ENCODE measurements around the gene RSKR.

The RSKR gene

GRCh38 chr17:28620010-28620409 lies 6.0 kb upstream of the RSKR start:
- Histone ChIP-seq H3K9ac (ENCODE audit: low read length) (no peak overlapping the region), H3K4me2 (ENCODE audit: low read length) (no peak overlapping the region), H3K4me3 (ENCODE audit: low read length) (no peak overlapping the region), H3K79me2 (ENCODE audit: control insufficient read depth, insufficient read depth, low read length) (no peaks in the 10 kb centered on the region), H3K4me1 (ENCODE audit: control insufficient read depth, low read depth, low read length) (no peaks in the 10 kb centered on the region), H3K4ac (ENCODE audit: low read depth, low read length) (no peak overlapping the region), H3K27ac (ENCODE audit: low read depth, low read length) (no peak overlapping the region), H3K56ac (ENCODE audit: low read length) (no peak overlapping the region), H4K5ac (ENCODE audit: low read length) (no peak overlapping the region), H2AK5ac (ENCODE audit: low read length) (no peak overlapping the region), H3K36me3 (ENCODE audit: control insufficient read depth, insufficient read depth, low read length) (peaks cover 38% of the 10 kb centered on the region), H4K8ac (ENCODE audit: low read depth, low read length) (no peak overlapping the region), H3K18ac (ENCODE audit: low read length) (no peak overlapping the region), H2BK120ac (ENCODE audit: low read depth, low read length) (no peak overlapping the region), H3K23ac (ENCODE audit: low read length) (no peak overlapping the region), H3K27me3 (ENCODE audit: insufficient read depth, low read length, poor library complexity) (no peaks in the 10 kb centered on the region), H3K79me1 (ENCODE audit: low read length) (peaks cover 1% of the 10 kb centered on the region), H2BK15ac (replicated peaks; ENCODE audit: low read depth) (no peak overlapping the region), H2BK5ac (ENCODE audit: low read length) (no peak overlapping the region)
- DNase-seq = no peak
- no CpG with 5 or more reads among the region's 2 CpGs for WGBS (ENCODE audit: extremely low coverage, insufficient coverage, low lambda C conversion rate)

GRCh38 chr17:28618464-28618863 lies 4.5 kb upstream of the RSKR start:
- H3K4me2 ChIP-seq (ENCODE audit: low read length) = no peak overlapping the region
- H3K36me3 ChIP-seq (ENCODE audit: control insufficient read depth, insufficient read depth, low read length) = peaks cover 35% of the 10 kb centered on the region
- 100% methylated on average over 1 of the region's 3 CpGs for WGBS (ENCODE audit: extremely low coverage, insufficient coverage, low lambda C conversion rate)
- H3K79me1 ChIP-seq (ENCODE audit: low read length) = no peaks in the 10 kb centered on the region
- no peaks in the 10 kb centered on the region for H3K27me3 ChIP-seq (ENCODE audit: insufficient read depth, low read length, poor library complexity)
- DNase-seq = no peak
- no peak overlapping the region for H3K9ac ChIP-seq (ENCODE audit: low read length)
- H3K56ac ChIP-seq (ENCODE audit: low read length) = no peak overlapping the region
- no peak overlapping the region for H3K4ac ChIP-seq (ENCODE audit: low read depth, low read length)
- H3K79me2 ChIP-seq (ENCODE audit: control insufficient read depth, insufficient read depth, low read length) = no peaks in the 10 kb centered on the region
- H2BK15ac ChIP-seq (replicated peaks; ENCODE audit: low read depth) = no peak overlapping the region
- H3K4me1 ChIP-seq (ENCODE audit: control insufficient read depth, low read depth, low read length) = no peaks in the 10 kb centered on the region
- H3K27ac ChIP-seq (ENCODE audit: low read depth, low read length) = no peak overlapping the region
- H3K4me3 ChIP-seq (ENCODE audit: low read length) = no peak overlapping the region
- H2AK5ac ChIP-seq (ENCODE audit: low read length) = no peak overlapping the region
- no peak overlapping the region for H2BK120ac ChIP-seq (ENCODE audit: low read depth, low read length)
- no peak overlapping the region for H4K8ac ChIP-seq (ENCODE audit: low read depth, low read length)
- H3K18ac ChIP-seq (ENCODE audit: low read length) = no peak overlapping the region
- H3K23ac ChIP-seq (ENCODE audit: low read length) = no peak overlapping the region
- no peak overlapping the region for H2BK5ac ChIP-seq (ENCODE audit: low read length)
- no peak overlapping the region for H4K5ac ChIP-seq (ENCODE audit: low read length)

GRCh38 chr17:28616281-28616680 lies 2.3 kb upstream of the RSKR start:
- Histone ChIP-seq H3K4ac (ENCODE audit: low read depth, low read length) (no peak overlapping the region), H4K5ac (ENCODE audit: low read length) (no peak overlapping the region), H3K9ac (ENCODE audit: low read length) (no peak overlapping the region), H2BK5ac (ENCODE audit: low read length) (no peak overlapping the region), H3K4me1 (ENCODE audit: control insufficient read depth, low read depth, low read length) (no peaks in the 10 kb centered on the region), H3K27ac (ENCODE audit: low read depth, low read length) (no peak overlapping the region), H2BK120ac (ENCODE audit: low read depth, low read length) (no peak overlapping the region), H2AK5ac (ENCODE audit: low read length) (no peak overlapping the region), H3K36me3 (ENCODE audit: control insufficient read depth, insufficient read depth, low read length) (peaks cover 33% of the 10 kb centered on the region), H3K27me3 (ENCODE audit: insufficient read depth, low read length, poor library complexity) (no peaks in the 10 kb centered on the region), H3K79me1 (ENCODE audit: low read length) (no peaks in the 10 kb centered on the region), H3K56ac (ENCODE audit: low read length) (no peak overlapping the region), H3K18ac (ENCODE audit: low read length) (no peak overlapping the region), H3K79me2 (ENCODE audit: control insufficient read depth, insufficient read depth, low read length) (no peaks in the 10 kb centered on the region), H3K4me3 (ENCODE audit: low read length) (no peak overlapping the region), H4K8ac (ENCODE audit: low read depth, low read length) (no peak overlapping the region), H3K23ac (ENCODE audit: low read length) (no peak overlapping the region), H3K4me2 (ENCODE audit: low read length) (no peak overlapping the region), H2BK15ac (replicated peaks; ENCODE audit: low read depth) (no peak overlapping the region)
- no CpG with 5 or more reads among the region's 7 CpGs for WGBS (ENCODE audit: extremely low coverage, insufficient coverage, low lambda C conversion rate)
- DNase-seq = no peak

GRCh38 chr17:28615260-28615940 lies 1.4 kb upstream of the RSKR start:
- H2AK5ac ChIP-seq (ENCODE audit: low read length) = no peak overlapping the region
- H2BK120ac ChIP-seq (ENCODE audit: low read depth, low read length) = no peak overlapping the region
- no peak overlapping the region for H4K8ac ChIP-seq (ENCODE audit: low read depth, low read length)
- no peak overlapping the region for H3K56ac ChIP-seq (ENCODE audit: low read length)
- no peak overlapping the region for H3K4me3 ChIP-seq (ENCODE audit: low read length)
- peaks cover 30% of the 10 kb centered on the region for H3K36me3 ChIP-seq (ENCODE audit: control insufficient read depth, insufficient read depth, low read length)
- H3K9ac ChIP-seq (ENCODE audit: low read length) = no peak overlapping the region
- H3K27ac ChIP-seq (ENCODE audit: low read depth, low read length) = no peak overlapping the region
- H3K4me1 ChIP-seq (ENCODE audit: control insufficient read depth, low read depth, low read length) = no peaks in the 10 kb centered on the region
- H2BK5ac ChIP-seq (ENCODE audit: low read length) = no peak overlapping the region
- no peak overlapping the region for H2BK15ac ChIP-seq (replicated peaks; ENCODE audit: low read depth)
- no peaks in the 10 kb centered on the region for H3K27me3 ChIP-seq (ENCODE audit: insufficient read depth, low read length, poor library complexity)
- no CpG with 5 or more reads among the region's 4 CpGs for WGBS (ENCODE audit: extremely low coverage, insufficient coverage, low lambda C conversion rate)
- no peak overlapping the region for H3K4me2 ChIP-seq (ENCODE audit: low read length)
- no peaks in the 10 kb centered on the region for H3K79me1 ChIP-seq (ENCODE audit: low read length)
- no peak overlapping the region for H3K18ac ChIP-seq (ENCODE audit: low read length)
- no peaks in the 10 kb centered on the region for H3K79me2 ChIP-seq (ENCODE audit: control insufficient read depth, insufficient read depth, low read length)
- no peak overlapping the region for H4K5ac ChIP-seq (ENCODE audit: low read length)
- no peak overlapping the region for H3K23ac ChIP-seq (ENCODE audit: low read length)
- DNase-seq = no peak
- H3K4ac ChIP-seq (ENCODE audit: low read depth, low read length) = no peak overlapping the region

- H4K5ac ChIP-seq (ENCODE audit: low read length) = no peak overlapping the region
- H2BK120ac ChIP-seq (ENCODE audit: low read depth, low read length) = no peak overlapping the region
- no peak overlapping the region for H3K4me3 ChIP-seq (ENCODE audit: low read length)
- H3K36me3 ChIP-seq (ENCODE audit: control insufficient read depth, insufficient read depth, low read length) = peaks cover 23% of the 10 kb centered on the region
- WGBS (ENCODE audit: extremely low coverage, insufficient coverage, low lambda C conversion rate) = no CpG with 5 or more reads among the region's 6 CpGs
- no peak overlapping the region for H3K23ac ChIP-seq (ENCODE audit: low read length)
- H2BK15ac ChIP-seq (replicated peaks; ENCODE audit: low read depth) = no peak overlapping the region
- H3K79me2 ChIP-seq (ENCODE audit: control insufficient read depth, insufficient read depth, low read length) = no peaks in the 10 kb centered on the region
- peak; percentile 67 for DNase-seq
- H3K27ac ChIP-seq (ENCODE audit: low read depth, low read length) = no peak overlapping the region
- H2AK5ac ChIP-seq (ENCODE audit: low read length) = no peak overlapping the region
- no peak overlapping the region for H3K56ac ChIP-seq (ENCODE audit: low read length)
- no peaks in the 10 kb centered on the region for H3K27me3 ChIP-seq (ENCODE audit: insufficient read depth, low read length, poor library complexity)
- H3K79me1 ChIP-seq (ENCODE audit: low read length) = no peaks in the 10 kb centered on the region
- H3K9ac ChIP-seq (ENCODE audit: low read length) = no peak overlapping the region
- H3K4me1 ChIP-seq (ENCODE audit: control insufficient read depth, low read depth, low read length) = no peaks in the 10 kb centered on the region
- H2BK5ac ChIP-seq (ENCODE audit: low read length) = no peak overlapping the region
- no peak overlapping the region for H3K4ac ChIP-seq (ENCODE audit: low read depth, low read length)
- H4K8ac ChIP-seq (ENCODE audit: low read depth, low read length) = no peak overlapping the region
- H3K4me2 ChIP-seq (ENCODE audit: low read length) = no peak overlapping the region
- H3K18ac ChIP-seq (ENCODE audit: low read length) = no peak overlapping the region
Observed at GRCh38 chr17:28612936-28613872, 781 bp downstream of the RSKR start.

All from mesendoderm (in vitro differentiated cells).